Measurements from ENCODE around the gene PPP2R3A.
"Not testable (repeated sequence)": the region's sequence is repeated elsewhere in the genome, so short reads cannot be mapped to it uniquely, and the experiment has no call there.

Gene PPP2R3A, protein sequence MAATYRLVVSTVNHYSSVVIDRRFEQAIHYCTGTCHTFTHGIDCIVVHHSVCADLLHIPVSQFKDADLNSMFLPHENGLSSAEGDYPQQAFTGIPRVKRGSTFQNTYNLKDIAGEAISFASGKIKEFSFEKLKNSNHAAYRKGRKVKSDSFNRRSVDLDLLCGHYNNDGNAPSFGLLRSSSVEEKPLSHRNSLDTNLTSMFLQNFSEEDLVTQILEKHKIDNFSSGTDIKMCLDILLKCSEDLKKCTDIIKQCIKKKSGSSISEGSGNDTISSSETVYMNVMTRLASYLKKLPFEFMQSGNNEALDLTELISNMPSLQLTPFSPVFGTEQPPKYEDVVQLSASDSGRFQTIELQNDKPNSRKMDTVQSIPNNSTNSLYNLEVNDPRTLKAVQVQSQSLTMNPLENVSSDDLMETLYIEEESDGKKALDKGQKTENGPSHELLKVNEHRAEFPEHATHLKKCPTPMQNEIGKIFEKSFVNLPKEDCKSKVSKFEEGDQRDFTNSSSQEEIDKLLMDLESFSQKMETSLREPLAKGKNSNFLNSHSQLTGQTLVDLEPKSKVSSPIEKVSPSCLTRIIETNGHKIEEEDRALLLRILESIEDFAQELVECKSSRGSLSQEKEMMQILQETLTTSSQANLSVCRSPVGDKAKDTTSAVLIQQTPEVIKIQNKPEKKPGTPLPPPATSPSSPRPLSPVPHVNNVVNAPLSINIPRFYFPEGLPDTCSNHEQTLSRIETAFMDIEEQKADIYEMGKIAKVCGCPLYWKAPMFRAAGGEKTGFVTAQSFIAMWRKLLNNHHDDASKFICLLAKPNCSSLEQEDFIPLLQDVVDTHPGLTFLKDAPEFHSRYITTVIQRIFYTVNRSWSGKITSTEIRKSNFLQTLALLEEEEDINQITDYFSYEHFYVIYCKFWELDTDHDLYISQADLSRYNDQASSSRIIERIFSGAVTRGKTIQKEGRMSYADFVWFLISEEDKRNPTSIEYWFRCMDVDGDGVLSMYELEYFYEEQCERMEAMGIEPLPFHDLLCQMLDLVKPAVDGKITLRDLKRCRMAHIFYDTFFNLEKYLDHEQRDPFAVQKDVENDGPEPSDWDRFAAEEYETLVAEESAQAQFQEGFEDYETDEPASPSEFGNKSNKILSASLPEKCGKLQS (N-terminal part only)

DNA sequence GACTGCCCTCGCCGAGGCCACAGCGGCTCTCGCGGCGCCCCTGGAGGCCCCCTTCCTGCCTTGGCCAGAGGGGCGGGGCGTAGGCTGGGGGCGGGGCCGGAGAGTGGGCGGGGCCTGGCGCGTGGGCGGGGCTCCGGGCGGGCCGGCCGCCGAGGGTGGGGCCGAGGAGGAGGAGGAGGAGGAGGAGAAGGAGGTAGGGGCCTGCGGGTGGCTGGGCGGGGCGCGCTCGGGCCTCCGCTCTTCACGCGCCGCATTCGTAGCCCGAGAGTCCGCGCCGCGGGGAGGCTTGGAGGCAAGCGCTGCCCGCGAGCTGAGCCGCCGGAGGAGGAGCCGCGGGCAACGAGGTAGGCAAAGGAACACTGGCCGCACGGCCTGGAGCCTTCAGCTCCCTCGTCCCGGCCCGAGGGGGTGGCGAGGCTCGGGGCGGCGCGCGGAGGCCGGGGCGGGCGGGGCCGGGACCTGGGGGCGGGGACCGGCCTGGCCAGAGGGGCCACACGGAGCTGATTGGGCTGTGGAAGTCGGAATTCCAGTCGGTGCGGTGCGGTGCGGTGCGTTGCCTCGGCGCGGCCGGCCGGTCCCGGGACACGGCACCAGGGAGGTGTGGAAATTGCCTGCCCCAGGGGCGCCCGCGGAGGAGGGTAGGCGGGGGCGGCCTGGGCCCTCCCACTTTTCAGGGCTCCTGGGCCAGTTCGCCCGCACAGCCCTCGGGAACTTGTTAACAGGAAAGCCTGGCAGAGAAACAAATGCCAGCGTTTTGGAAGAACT is at the start of gene PPP2R3A:
TSS of gene PPP2R3A (plus strand) at position 223 of the 765 bp plus-strand sequence. CDS start 35,771 bp downstream, outside the sequence.
- DNase-seq = peak; percentile 96

DNA sequence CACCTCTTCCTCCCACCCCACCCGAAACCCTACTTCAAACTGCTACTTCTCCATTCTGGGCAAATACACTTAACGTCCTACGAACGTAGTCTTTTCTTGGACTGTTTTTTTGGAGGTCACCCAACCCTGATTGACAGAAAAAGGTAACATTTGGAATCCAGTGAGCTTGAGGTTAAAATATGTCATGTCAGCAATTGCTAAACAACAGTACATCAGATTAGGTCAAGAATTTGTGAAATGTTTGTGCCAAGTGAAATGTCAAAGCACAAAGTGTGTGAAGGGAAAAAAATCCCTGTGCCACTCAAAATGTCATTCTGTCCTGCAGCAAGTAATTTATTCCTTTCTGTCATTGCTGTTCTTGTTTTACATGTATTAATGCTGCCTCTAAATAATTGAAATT is 49.2 kb upstream of the PPP2R3A start:
- DNase-seq = no peak

DNA sequence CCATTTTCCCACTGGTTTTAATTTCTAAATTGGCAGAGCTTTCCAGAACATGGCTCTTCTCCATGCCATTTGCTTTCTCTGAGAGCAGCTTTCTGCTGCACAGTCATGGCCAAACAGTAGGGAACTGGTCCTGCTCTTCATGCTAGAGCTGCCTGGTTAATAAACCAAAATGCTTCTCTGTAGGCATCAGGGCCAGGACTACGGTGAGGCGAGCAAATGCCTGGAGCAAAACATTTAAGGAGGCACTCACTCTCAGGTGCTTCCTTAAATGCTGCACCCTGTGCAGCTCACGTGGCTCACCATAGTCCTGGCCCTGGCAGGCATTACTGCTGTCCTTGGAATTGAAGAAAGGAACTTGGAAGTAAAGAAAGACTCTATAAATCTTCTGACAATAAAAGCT is 48.5 kb upstream of the PPP2R3A start:
- no peak for DNase-seq

DNA sequence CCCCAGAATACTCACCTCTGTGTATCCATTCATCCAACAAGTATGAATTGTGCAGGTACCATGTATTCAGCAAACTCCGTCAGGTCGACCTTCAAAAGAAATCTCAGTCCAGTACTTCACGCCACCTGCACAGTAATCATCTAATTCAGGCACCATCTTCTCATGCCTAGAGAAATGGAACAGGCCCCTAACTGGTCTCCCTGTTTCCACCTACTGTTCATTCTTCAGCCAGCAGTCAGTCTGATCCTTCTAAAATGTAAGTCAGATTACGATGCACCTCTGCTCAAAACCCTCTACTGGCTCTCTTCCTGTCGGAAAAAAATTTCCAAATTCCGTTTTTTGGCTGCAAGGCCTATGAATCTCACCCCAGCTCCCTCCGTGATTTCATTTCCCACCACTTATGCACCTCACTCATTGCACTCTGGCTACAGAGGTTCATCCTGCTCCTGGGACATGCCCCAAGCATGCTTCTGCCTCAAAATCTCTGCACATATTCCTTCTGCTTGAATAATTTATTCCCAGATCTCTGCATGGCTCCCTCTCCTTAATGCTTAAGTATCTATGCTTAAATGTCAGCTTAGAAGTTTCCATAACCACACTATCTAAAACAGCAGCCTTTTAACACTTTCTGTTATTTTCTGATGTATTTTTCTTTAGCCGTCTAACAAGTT is 47.5 kb upstream of the PPP2R3A start:
- no peak for DNase-seq

DNA sequence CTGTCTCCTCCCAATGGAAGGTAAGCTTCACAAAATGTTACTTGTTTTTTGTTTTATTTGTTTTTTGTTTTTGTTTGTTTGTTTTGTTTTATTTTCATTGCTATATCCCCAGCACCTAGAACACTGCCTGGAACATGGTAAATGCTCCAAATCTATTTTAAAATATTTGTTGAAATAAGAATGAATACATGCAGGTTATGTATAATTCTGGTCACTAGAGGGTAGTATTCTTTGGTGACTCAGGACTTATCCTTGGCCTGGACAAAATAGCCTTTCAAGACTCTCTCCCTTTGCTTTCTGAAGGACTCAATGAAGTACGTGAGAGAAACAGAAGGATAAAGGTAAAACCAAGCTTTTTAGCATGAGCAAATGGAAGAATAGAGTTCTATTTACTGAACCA is 46.9 kb upstream of the PPP2R3A start:
- DNase-seq = no peak

DNA sequence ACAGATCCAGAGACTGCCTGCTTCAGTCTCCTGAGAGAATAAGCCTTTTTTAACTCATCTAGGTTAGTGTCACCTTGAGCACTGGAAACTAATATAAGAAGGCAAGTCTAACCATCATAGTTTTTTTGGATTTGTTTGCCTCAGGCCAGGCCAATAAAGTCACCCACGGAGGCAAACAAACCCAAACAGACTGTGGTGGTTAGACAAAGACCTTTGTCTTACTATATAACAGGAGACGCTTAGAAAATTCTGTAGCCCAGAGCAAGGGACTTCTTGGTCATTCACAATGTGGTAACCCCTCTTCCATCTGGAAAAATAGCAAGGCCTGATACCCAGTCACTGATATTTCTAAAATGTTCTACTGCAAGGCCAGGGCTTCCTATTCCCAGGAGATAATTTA is 45.3 kb upstream of the PPP2R3A start:
- DNase-seq = no peak

DNA sequence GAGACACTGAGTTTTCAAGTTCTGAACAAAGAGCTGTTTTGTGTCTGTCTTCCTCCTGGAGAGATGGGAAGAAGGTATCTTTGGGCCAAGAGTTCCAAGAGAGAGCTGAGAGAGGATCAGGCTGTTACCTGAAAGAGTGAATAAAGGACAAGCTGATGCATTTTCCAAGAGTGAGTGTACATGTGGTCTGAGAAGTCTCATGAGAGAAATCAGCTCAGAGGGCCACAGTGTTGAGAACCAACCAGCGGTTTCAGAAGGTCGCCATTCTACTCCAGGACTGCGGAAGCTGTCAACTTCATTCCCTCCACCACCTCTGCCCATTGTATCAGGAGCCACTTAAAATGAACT is 42.7 kb upstream of the PPP2R3A start:
- DNase-seq = no peak

DNA sequence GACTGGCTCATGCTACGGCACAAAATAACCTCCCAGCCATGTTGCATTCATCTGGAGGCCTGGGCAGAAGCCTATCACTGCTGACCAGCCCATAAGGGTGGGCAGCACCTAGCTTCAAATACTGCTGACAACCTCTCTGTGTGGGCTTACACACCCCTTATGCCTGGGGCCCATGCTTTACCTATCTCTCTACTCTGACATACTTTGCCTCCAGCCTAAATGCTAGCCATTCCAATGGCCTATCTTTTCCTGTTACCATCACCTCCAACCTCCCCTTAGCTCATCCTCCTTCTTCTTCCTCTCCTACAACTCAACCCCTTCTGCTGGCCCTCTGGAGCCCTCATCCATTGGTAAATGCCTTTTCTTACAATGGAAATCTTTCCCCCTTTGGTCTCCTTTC is 41.0 kb upstream of the PPP2R3A start:
- no peak for DNase-seq

DNA sequence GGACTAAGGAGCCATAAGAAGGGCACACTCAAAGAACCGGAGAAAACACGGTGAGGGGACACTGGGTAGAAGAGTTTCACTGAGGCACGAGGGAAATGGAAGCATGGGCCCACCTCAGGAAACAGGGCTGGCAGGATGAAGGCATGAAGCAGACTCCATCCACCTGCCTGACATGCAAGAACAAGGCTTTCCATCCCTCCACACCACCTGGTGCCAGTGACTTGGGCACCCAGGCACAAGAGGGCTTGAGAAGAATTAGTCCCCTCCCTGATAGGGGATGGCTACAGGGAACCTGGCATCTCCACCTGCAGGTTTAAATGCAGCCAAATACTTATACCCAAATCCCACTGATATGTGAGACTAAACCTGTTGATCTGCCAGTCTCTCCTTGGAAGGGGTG is 38.9 kb upstream of the PPP2R3A start:
- DNase-seq = no peak

DNA sequence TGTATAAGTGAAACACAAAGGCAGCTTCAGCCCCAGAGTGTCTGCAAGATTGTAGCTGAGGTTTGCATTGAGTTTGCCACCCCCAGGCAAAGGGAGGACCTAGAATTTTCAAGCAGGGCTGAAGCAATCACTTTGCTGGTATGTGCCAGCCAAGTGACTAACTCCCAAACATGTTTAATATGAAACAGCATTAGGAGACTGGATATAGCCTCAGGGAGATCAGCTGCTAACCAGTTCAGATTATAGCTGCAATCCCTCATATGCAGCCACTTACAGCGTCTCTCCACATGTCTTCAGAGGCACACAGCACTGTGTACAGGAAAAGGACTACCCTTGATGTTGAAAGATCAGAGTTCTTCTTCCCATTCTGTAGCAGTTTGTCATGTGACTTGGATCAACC is 38.4 kb upstream of the PPP2R3A start:
- no peak for DNase-seq

DNA sequence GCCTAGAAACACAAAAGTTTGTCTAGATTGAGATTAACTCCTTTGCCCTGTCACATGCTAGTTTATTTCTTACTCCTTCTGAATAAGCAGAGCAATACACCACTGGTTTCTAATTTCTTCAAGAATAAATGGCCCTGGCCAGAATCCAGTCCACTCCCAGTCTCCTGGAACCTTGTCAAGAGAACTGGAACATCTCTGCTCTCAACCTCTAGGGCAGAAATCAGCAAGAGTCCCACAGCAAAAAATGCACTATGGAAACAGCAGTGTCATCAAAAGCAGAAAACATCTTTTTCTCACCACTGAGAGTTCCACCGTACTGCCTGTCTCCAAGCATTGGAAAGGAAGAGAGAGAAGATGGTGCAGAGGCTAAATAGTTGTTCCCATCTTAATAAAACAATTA is 35.9 kb upstream of the PPP2R3A start:
- no peak for DNase-seq

DNA sequence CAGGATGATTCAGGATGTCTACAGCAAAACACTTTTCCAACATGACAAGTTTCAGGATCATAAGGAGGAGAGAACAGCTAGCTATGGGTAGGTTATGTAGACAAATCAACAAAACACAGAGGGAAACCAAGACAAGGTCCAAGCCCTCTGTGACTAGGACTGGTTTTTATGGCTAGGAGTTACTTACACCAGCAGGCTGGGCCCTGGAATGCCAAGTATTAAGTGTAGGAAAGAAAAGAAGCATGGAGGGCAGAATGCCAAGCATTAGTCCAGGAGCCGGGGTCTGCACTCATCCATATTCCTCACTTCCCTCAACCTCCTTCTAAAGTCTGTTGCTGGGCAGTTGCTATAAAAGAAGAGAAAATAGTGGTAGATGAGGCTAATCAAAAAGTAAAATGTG is 35.3 kb upstream of the PPP2R3A start:
- DNase-seq = no peak

DNA sequence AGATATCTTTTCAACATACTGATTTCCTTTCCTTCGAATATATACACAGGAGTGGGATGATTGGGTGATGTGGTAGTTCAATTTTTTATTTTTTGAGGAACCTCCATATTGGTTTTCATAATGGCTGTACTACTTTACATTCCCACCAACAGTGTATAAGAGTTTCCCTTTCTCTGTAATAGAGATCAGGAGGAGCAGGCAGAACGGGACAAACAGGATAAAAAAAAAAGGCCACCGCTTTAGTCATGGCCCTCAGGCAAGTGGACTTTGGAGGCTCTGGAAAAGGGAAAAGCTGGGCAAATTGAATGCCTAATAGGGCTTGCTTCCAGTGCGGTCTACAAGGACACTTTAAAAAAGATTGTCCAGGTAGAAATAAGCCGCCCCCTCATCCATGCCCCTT is 30.4 kb upstream of the PPP2R3A start:
- not testable (repeated sequence) for DNase-seq

DNA sequence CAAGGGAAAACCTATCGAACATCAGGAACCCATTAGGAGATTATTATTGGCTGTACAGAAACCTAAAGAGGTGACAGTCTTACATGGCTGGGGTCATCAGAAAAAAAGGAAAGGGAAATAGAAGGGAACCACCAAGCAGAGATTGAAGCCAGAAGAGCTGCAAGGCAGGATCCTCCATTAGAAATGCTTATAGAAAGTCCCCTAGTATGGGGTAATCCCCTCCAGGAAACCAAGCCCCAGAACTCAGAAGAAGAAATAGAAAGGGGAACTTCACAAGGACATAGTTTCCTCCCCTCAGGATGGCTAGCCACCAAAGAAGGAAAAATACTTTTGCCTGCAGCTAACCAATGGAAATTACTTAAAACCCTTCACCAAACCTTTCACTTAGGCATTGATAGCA is 27.8 kb upstream of the PPP2R3A start:
- not testable (repeated sequence) for DNase-seq

DNA sequence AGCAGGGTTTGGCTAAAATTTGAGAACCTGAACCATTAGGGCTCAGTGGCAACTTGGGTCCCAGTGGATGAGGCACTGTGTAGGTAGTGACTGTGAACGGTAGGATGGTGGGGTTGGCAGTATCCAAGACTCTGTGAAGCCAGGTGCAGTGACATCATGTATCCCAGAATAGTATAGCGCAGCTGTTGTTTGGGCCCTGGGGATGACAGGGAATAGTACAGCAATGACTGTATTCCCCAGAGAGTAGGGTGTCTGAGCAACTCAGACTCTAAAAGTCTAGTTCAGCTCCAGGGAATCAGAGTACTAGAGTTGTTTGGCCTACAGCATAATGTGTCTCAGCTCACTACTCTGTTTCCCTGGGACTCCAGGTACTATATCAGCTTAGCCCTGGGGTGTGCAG is 20.7 kb upstream of the PPP2R3A start:
- no peak for DNase-seq

DNA sequence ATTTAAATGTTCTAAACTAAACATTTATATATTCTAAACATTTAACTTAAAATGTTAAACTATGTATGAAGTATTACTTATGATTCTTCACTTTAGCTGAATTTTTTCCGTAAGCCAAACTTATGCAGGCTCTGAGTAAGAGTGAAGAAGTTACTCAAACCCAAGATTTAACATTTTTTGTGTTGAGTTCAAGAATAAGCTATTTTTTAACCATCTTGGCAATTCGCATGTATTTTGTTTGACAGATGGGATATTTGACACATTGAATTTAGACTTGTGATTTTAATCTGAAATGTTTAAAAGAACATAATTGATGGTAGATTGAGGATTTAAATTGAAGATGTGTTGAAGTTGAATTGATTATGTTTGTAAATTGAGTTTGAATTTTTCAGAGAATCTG is 14.6 kb upstream of the PPP2R3A start:
- no peak for DNase-seq

DNA sequence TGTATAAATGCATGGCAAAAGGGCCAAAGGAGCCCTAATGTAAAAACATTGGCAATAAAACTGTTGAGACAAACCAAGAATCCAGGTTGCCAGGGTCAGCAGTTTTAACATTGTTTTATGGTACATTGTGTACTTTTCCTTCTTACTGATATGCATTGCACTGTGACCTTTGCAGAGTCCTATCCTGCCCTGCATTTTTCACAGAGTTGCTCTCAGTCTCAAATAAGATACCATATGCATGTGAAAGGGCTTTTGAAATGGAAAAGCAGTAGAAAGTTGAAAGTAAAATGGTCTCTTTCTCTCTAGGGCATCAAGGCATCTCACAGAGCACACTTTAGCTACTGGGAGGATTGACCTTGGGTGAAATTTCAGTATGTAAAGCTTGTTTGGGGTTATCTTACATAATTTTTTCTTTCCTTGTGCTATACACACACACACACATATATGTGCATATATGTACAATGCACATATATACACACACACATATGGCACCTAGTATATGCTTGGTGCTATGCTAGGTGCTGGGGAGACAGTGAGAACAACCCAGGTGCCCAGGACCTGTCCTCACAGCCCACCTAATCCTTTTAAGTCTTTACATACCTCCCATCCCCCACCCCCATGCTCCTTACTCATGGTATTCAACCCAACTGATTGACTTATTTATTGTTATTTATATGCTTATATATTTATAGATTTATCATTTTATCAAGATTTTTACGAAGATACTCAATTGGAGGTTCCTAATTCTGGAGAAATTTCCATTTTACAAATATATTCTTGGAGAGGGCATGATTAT is 1.2 kb upstream of the PPP2R3A start:
- no peak for DNase-seq

DNA sequence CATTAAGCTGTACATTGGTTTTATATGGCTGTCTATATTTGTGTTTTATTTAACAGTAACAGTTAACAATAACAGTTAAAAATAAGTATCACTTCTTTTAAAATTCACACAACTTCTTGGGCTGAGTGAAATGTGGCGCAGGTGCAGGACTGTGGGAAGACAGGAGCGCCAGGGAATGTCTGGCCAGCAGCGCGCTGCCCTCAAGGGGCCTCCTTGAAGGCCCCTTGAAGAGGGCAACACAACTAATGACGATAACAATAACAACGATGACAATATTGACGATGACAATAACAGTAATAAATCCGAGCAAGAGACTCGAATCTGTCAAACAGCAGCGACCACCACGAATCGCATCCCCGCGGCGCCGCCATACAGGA is 411 bp upstream of the PPP2R3A start:
- DNase-seq = no peak

DNA sequence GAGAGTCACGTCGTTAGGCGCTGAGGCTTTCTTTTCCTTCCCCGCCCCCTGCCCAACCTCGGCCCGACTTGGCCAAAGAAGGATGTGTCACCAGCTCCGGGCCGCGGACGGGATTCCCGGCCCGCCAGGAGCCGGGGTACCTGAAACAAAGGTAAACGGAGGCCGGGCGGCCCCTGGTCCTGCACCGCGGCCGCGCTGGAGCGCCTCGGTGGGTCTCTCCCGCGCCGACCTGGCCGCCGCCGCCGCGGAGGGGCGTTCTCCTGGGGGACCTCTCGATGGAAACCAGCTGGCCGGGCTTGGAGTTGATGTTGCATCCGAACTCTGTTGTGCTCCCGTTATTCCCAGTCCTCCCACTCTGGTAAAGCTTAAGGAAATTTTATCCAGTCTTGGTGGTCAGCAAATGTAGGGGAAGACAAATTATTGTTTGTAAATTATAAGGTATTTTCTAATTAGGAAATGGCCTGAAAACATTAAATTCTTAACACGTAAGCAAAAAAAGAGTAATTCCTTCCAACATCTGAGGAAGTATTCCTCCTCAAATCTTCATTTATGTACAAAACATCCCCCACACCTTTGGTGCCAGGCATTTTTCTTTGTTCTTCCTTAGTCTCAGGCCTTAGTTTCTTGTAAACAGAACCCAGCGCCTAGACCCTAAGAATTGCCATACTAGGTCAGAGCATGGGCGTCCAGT is 888 bp downstream of the PPP2R3A start:
- DNase-seq = no peak

DNA sequence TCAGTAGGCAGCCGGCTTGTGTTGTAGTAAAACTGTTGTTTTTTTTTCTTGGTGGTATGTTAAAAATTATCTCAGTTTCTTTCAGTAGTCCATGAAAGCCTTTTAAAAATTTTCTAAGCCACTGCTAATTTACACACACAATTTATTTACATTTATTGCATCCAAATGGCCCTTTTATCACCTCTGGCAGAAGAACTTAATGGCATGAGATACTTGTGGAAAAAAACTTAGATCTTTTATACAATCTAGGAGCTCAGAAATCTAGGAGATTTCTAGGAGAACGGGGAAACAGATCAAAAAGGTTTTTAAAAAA is 1.4 kb downstream of the PPP2R3A start:
- no peak for DNase-seq

DNA sequence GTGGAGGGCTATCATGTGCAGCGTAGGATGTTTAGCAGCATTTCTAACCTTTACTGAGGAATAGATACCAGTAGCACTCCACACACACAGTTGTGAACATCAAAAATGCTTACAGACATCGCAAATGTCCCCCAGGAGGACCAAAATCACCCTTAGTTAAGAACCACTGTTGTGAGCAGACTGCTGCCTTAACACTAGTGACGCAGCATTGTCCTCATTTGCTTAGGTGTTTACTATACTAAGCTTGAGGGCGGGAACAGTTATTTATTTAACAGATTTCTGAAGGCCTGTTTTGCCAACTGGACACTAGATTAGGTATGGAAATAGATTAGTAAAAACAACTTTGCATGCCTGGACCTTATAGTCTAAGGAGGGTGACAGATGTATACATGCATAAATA is 2.3 kb downstream of the PPP2R3A start:
- no peak for DNase-seq

Measured in islet precursor cell (in vitro differentiated cells).